ENCODE results near the gene PPP1R1C. TPM values are rescaled to one million over a fixed set of nuclear protein-coding genes. Genes with fewer than 3 reads are reported as not detected.
"Not testable (repeated sequence)": the region's sequence is repeated elsewhere in the genome, so short reads cannot be mapped to it uniquely, and the experiment has no call there.

Gene PPP1R1C
- polyA plus RNA-seq, 6 donors from 2014 or later, result not detected

DNA sequence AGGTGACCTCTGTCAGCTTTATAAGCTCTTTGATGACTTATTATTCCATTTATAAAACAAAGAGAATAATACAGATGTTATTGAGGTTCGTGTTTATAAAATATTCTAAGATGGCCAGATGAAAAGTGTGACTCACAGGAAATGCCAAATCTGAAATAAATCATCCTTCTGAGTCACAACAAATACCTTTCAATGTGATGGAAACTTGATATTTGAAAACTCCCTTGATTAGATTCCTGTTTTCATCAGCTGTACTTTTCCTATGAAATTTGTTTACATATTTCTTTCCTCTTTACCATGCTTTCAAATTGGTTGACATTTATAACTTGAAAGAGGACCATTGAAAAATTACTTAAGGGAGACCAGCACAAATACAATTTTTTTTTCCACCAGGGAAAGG lies 30.6 kb upstream of the PPP1R1C start:
- Mint-ChIP-seq H3K9me3 (no peaks in the 10 kb centered on the region), H3K4me1 (peaks cover 0 to 5% (median 3%) of the 10 kb centered on the region in 3 donors), H3K27ac (no peak overlapping the region), H3K27me3 (peaks cover 3 to 8% (median 4%) of the 10 kb centered on the region in 3 donors), H3K36me3 (no peaks in the 10 kb centered on the region), H3K4me3 (no peak overlapping the region)
- no peak for ATAC-seq (ENCODE audit: low read depth in 2 of 2)
- DNase-seq, result no peak

DNA sequence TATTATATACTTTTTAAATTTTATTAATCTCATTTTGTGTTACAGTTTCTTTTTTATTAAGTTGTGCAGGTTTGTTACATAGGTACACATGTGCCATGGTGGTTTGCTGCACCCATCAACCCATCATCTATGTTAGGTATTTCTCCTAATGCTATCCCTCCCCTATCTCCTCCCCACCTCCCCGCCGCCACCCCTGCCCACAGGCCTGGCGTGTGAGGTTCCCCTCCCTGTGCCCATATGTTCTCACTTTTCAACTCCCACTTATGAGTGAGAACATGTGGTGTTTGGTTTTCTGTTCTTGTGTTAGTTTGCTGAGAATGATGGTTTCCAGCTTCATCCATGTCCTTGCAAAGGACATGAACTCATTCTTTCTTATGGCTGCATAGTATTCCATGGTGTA lies 29.8 kb upstream of the PPP1R1C start:
- H3K4me3 Mint-ChIP-seq; H3K4me1 Mint-ChIP-seq; H3K27me3 Mint-ChIP-seq; H3K36me3 Mint-ChIP-seq; ATAC-seq (ENCODE audit: low read depth in 2 of 2); DNase-seq; H3K9me3 Mint-ChIP-seq; H3K27ac Mint-ChIP-seq: not testable (repeated sequence)

DNA sequence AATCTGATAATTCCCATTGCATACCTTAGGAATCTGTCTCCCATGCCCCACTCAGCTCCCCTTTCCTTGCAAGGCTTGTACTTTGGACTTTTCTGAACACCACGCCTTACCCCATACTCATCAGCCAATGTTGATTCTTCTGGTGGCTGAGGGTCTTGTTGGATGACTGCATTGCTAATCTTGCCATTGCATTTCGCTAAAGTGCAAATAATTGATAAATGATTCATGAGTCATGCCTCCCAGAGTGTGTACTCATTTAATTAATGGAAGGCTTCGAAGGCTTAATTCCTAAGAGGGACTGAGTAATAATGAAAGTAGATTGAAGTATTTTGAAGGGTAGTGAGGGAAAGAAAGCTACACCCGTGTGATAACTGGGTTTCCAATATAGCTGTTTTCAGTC lies 28.0 kb upstream of the PPP1R1C start:
- H3K36me3 Mint-ChIP-seq, result no peaks in the 10 kb centered on the region
- DNase-seq, result no peak
- H3K27me3 Mint-ChIP-seq, result peaks cover 0 to 7% (median 4%) of the 10 kb centered on the region in 3 donors
- H3K9me3 Mint-ChIP-seq, result no peaks in the 10 kb centered on the region
- H3K27ac Mint-ChIP-seq, result no peak overlapping the region
- H3K4me3 Mint-ChIP-seq, result no peak overlapping the region
- H3K4me1 Mint-ChIP-seq, result peaks cover 0 to 5% (median 3%) of the 10 kb centered on the region in 3 donors
- ATAC-seq (ENCODE audit: low read depth in 2 of 2), result no peak

DNA sequence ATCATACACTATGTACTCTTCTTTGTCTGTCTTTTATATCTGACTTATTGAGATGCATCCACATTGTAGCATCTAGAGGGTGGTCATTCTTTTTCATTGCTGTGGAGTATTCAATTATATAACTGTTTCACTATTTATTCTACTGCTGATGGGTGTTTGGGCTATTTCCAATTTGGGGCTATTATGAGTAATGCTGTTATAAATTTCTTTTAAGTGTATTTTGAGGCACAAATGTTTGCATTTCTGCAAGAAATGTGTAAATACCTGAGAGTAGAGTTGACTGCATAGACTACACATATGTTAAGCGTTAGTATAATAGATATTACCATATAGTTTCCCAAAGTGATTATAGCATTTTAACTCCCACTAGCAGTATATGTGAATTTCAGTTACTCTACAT lies 26.9 kb upstream of the PPP1R1C start:
- Mint-ChIP-seq H3K36me3 (no peaks in the 10 kb centered on the region), H3K27me3 (peaks cover 0 to 7% (median 0%) of the 10 kb centered on the region in 3 donors), H3K4me1 (peaks cover 0 to 5% (median 3%) of the 10 kb centered on the region in 3 donors), H3K27ac (no peak overlapping the region), H3K4me3 (no peak overlapping the region), H3K9me3 (no peaks in the 10 kb centered on the region)
- ATAC-seq (ENCODE audit: low read depth in 2 of 2) (no peak), DNase-seq (no peak)

DNA sequence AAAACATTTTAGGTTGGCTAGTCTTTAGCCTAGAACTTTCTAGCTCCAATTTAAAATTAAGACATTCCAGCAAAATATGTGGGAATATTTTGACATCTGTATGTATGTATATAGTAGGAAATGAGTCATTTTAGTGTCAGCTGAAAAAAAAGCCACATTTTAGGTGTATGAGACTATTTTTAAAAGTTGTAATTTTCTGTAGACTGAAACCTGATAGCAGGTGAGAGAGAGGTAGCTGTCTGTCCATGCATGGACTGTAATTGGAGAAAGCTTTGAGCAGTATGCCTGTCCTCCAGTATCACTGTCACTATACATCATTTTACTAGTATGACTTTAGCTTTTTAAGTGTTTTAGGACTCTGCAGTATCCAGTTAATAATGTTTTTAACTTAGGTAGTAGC lies 26.1 kb upstream of the PPP1R1C start:
- Mint-ChIP-seq H3K27me3 (peaks cover 0 to 7% (median 0%) of the 10 kb centered on the region in 3 donors), H3K4me3 (no peak overlapping the region), H3K27ac (no peak overlapping the region), H3K36me3 (no peaks in the 10 kb centered on the region), H3K4me1 (no peaks in the 10 kb centered on the region), H3K9me3 (peaks cover 0 to 4% (median 0%) of the 10 kb centered on the region in 7 donors)
- DNase-seq (no peak), ATAC-seq (ENCODE audit: low read depth in 2 of 2) (no peak)

DNA sequence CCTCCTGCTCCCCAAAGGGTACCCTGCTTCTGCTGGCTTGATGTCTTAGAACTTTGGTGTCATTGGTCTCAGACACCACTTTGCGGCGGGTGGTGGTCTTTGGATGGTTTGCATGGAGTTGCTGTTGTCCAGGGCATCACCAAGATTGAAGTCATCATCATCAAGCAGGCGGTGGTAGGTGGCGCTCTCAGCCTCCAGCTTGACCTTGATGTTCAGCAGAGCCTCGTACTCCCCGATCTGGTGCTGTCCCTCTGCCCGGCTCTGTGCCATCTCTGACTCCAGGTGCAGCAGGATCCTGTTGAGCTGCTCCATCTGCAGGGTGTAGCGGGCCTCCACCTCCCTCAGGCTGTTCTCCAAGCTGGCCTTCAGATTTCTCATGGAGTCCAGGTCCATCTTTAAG lies 24.5 kb upstream of the PPP1R1C start:
- H3K27ac Mint-ChIP-seq; DNase-seq; H3K36me3 Mint-ChIP-seq; ATAC-seq (ENCODE audit: low read depth in 2 of 2); H3K4me3 Mint-ChIP-seq; H3K27me3 Mint-ChIP-seq; H3K4me1 Mint-ChIP-seq: not testable (repeated sequence)
- H3K9me3 Mint-ChIP-seq, result peaks cover 0 to 11% (median 5%) of the 10 kb centered on the region in 7 donors

DNA sequence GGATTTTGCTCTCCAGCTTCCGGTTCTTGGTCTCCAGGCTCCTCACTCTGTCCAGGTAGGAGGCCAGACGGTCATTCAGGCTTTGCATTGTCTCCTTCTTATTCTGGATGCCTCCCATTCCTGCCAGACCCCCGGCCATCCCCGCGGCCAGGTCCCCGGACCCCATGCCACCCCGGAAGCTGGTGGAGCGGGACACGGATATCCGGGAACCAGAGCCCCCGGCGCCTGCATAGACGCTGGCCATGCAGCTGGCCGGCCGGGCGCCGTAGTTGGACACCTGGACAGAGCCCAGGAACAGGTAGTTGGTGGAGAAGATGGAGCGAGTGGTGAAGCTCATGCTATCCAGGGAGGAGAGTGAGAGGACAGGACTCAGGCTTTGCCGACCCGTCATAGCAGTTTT lies 23.5 kb upstream of the PPP1R1C start:
- Mint-ChIP-seq H3K36me3 (no peaks in the 10 kb centered on the region), H3K27me3 (peaks cover 0 to 12% (median 7%) of the 10 kb centered on the region in 3 donors), H3K27ac (no peak overlapping the region), H3K4me3 (no peak overlapping the region), H3K4me1 (no peaks in the 10 kb centered on the region), H3K9me3 (peaks cover 0 to 21% (median 8%) of the 10 kb centered on the region in 7 donors)
- DNase-seq, result no peak
- ATAC-seq (ENCODE audit: low read depth in 2 of 2), result no peak

DNA sequence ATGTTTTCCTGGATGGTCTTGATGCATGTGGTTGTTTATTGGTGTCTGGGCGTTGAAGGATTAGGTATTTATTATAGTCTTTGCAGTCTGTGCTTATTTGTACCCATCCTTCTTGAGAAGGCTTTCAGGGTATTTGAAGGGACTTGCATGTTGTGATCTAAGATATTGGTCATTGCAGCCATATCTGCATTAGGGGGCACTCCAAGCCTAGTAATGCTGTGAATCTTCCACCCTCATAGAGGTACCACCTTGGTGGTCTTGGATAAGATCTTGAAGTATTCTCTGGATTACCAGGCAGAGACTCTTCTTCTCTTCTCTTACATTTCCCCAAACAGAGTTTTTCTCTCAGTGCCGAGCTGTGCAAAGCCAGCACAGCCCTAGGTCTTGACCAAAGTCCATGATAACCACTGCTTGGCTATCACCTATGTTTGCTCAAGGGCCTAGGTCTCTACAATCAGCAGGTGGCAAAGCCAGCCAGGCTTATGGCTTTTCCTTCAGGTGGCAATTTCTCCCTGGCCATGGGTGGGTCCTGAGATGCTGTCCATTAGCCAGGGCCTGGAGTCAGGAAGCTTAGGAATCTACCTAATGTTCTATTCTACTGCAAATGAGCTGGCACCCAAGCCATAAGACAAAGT lies 15.4 kb upstream of the PPP1R1C start:
- Mint-ChIP-seq H3K4me3 (no peak overlapping the region), H3K9me3 (peaks cover 3 to 30% (median 11%) of the 10 kb centered on the region in 7 donors), H3K27ac (no peak overlapping the region), H3K27me3 (peaks cover 5 to 26% (median 21%) of the 10 kb centered on the region in 3 donors), H3K4me1 (peaks cover 0 to 4% (median 4%) of the 10 kb centered on the region in 3 donors), H3K36me3 (peaks cover 0 to 6% of the 10 kb centered on the region in 2 donors)
- ATAC-seq (ENCODE audit: low read depth in 2 of 2), result no peak
- no peak for DNase-seq

DNA sequence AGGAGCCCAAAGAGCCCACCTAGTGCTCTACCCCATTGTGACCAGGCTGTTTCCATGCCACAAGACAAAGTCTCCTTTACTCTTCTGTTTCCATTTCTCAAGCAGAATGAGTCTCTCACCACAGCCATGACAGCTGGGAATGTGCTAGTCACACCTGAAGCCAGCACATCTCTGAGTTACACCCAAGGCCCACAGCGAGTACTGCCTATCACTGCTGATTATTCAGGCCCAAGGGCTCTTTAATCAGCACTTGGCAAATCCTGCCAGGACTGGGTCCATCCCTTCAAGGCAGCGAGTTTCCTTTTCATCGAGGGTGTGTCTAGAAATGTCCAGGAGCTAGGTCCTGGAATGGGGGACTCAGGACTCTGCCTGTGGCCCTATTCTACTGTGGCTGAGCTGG lies 14.6 kb upstream of the PPP1R1C start:
- peaks cover 0 to 4% (median 4%) of the 10 kb centered on the region in 3 donors for H3K4me1 Mint-ChIP-seq
- H3K9me3 Mint-ChIP-seq, result peaks cover 3 to 22% (median 8%) of the 10 kb centered on the region in 7 donors
- DNase-seq (no peak), ATAC-seq (ENCODE audit: low read depth in 2 of 2) (no peak)
- H3K27ac Mint-ChIP-seq, result no peak overlapping the region
- H3K36me3 Mint-ChIP-seq, result peaks cover 0 to 6% of the 10 kb centered on the region in 2 donors
- H3K4me3 Mint-ChIP-seq, result no peak overlapping the region
- peaks cover 5 to 22% (median 21%) of the 10 kb centered on the region in 3 donors for H3K27me3 Mint-ChIP-seq

DNA sequence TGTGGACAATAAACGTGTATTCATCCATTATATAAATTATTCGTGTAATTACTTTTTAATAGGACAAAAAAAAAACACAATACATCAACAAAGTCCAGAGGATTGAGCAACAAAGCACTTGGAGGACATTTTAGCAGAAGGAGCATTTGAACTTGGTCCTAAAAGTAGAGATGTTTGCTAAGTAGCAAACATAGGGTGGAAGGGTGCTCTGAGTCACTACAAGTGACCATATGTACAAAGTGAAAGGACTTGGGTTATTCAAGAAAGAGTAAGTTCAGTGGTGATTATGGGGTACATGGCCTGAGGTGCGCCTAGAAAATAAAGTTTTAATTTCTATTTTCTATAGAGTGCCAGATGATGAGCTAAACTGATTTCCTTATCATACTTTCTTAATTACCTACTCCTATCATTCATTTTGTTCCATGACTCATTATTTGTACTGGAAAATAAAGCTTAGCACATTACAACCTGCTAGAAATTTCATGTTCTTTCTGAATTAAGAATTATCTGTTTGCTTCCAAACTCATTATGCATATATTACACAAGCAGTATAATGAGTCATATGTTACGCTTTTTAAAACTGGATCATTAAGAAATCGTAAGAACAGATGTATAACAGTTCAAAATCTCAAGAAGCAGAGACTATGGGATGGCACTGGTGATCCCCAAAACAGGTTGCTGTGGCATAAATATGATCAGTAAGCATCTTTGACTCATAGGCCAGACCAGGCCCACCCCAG lies 13.1 kb upstream of the PPP1R1C start:
- Mint-ChIP-seq H3K4me3 (no peak overlapping the region), H3K9me3 (peaks cover under 1 to 9% (median 3%) of the 10 kb centered on the region in 7 donors), H3K36me3 (peaks cover 0 to 6% of the 10 kb centered on the region in 2 donors)

DNA sequence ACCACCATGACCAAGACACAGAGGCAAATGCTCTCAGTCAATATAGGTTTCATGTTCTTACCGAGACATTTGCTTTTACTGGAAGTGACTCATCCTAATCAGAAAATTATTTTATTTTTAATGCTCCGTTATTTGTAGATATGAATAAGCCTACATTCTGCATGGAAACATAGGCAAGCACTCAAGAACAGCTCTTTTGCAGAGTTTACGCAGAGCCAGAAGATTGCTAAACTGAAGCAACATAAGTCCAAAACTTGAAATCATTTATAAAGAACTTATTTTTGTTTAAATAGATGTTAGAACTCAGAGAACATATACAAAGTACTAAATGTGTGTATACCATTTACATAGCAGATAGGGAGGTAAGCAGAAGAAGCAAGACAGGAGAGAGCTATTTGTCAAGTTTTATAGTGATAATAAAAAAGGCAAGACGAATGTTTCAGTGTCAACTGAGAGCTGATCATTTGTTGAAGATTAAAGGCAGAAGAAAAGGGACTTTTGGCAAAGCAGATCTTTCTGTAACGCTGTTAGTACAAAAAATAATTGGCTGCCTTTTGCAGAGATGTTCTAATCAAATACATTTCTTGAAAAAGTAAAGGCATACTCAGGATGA lies 12.4 kb upstream of the PPP1R1C start:
- H3K27ac Mint-ChIP-seq, result no peak overlapping the region
- no peak for ATAC-seq (ENCODE audit: low read depth in 2 of 2)

More for the DNA sequence above, 13.1 kb upstream of the PPP1R1C start:
- no peak overlapping the region for H3K27ac Mint-ChIP-seq
- peaks cover 12 to 25% (median 14%) of the 10 kb centered on the region in 3 donors for H3K27me3 Mint-ChIP-seq
- no peak for DNase-seq
- ATAC-seq (ENCODE audit: low read depth in 2 of 2), result no peak
- H3K4me1 Mint-ChIP-seq, result peaks cover 0 to 2% (median 1%) of the 10 kb centered on the region in 3 donors

DNA sequence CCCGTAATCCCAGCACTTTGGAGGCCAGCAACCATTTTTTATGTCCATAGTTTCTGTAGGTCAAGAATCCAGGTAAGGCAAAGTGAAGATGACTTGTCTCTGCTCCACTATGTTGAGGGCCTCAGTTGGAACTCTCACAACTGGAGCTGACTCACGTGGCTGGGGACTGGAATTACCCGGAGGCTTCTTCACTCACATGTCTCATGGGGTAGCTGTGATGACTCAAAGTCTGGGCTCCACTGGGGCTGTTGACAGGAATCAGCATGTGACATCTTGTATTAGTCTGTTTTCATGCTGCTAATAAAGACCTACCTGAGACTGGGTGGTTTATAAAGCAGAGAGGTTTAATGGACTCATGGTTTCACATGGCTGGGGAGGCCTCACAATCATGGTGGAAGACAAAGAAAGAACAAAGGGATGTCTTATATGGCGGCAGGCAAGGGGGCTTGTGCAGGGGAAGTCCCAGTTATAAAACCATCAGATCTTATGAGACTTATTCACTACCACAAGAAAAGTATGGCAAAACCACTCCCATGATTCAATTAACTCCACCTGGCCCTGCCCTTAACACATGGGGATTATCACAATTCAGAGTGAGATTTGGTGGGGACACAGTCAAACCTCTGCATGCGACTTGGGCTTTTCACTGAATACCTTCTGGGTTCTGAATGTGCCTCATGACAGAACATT lies 7.8 kb upstream of the PPP1R1C start:
- Mint-ChIP-seq H3K27me3 (peaks cover 0 to 9% (median 8%) of the 10 kb centered on the region in 3 donors), H3K36me3 (no peaks in the 10 kb centered on the region), H3K27ac (no peak overlapping the region), H3K9me3 (peaks cover 0 to 2% (median 0%) of the 10 kb centered on the region in 7 donors), H3K4me3 (no peak overlapping the region), H3K4me1 (no peaks in the 10 kb centered on the region)
- ATAC-seq (ENCODE audit: low read depth in 2 of 2), result no peak
- DNase-seq, result no peak

More for the DNA sequence above, 12.4 kb upstream of the PPP1R1C start:
- H3K36me3 Mint-ChIP-seq, result peaks cover 0 to 6% of the 10 kb centered on the region in 2 donors
- H3K9me3 Mint-ChIP-seq, result peaks cover 0 to 9% (median 3%) of the 10 kb centered on the region in 7 donors
- H3K4me3 Mint-ChIP-seq, result no peak overlapping the region
- no peak for DNase-seq
- peaks cover 10 to 22% (median 14%) of the 10 kb centered on the region in 3 donors for H3K27me3 Mint-ChIP-seq
- no peaks in the 10 kb centered on the region for H3K4me1 Mint-ChIP-seq

All from naive B cell (primary cell).